Measurements from ENCODE around the gene BAHCC1. TPM values are rescaled to one million over a fixed set of nuclear protein-coding genes. Genes with fewer than 3 reads are reported as not detected.

The BAHCC1 gene
- polyA plus RNA-seq, 1 experiment: 3.1 TPM

GRCh38 chr17:81365148-81365600 lies 30.1 kb upstream of the BAHCC1 start:
- no peaks in the 10 kb centered on the region for H3K36me3 ChIP-seq (ENCODE audit: control insufficient read depth, insufficient read depth, low read length)
- H3K27me3 ChIP-seq (ENCODE audit: control insufficient read depth, insufficient read depth, low read length): peaks cover 2% of the 10 kb centered on the region
- ChIA-PET CTCF (no interaction called here), POLR2A (no interaction called here)
- DNase-seq (ENCODE audit: low read depth): no peak
- H3K4me3 ChIP-seq (ENCODE audit: low read depth, low read length): peak overlapping the region; percentile 26; the same call in 1 of the 2 replicates
- TF ChIP-seq CTCF (IDR thresholded peaks at IDR 0.05; ENCODE audit: insufficient read depth, low read depth, low read length): no peak

- CTCF ChIA-PET: no interaction called here
- Histone ChIP-seq H3K4me3 (ENCODE audit: low read depth, low read length) (no peak overlapping the region), H3K36me3 (ENCODE audit: control insufficient read depth, insufficient read depth, low read length) (no peaks in the 10 kb centered on the region), H3K27me3 (ENCODE audit: control insufficient read depth, insufficient read depth, low read length) (peaks cover 2% of the 10 kb centered on the region)
- no peak for TF ChIP-seq CTCF (IDR thresholded peaks at IDR 0.05; ENCODE audit: insufficient read depth, low read depth, low read length)
- DNase-seq (ENCODE audit: low read depth): no peak
- POLR2A ChIA-PET: no interaction called here
Measured at GRCh38 chr17:81365601-81366585, 29.4 kb upstream of the BAHCC1 start.

DNA sequence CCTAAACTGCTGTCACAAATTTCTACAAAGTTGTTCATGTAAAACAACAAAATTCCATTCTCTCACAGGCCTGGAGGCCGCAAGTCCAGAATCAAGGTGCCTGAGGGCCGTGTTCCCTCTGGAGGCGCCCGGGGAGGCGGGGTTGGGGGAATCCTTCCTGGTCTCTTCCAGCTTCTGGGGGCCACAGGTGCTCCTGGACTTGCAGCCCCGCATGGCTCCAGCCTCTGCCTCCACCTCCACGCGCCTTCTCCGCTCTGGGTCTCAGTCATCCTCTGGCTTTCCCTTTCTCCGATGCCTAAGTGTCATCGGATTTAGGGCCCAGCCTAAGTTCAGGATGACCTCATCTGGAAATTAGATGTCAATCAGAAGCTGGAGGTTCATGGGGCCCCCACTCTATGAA lies 28.6 kb upstream of the BAHCC1 start:
- CTCF ChIA-PET: no interaction called here
- Histone ChIP-seq H3K27me3 (ENCODE audit: control insufficient read depth, insufficient read depth, low read length) (peaks cover 2% of the 10 kb centered on the region), H3K4me3 (ENCODE audit: low read depth, low read length) (no peak overlapping the region), H3K36me3 (ENCODE audit: control insufficient read depth, insufficient read depth, low read length) (no peaks in the 10 kb centered on the region)
- DNase-seq (ENCODE audit: low read depth): no peak
- POLR2A ChIA-PET: no interaction called here
- TF ChIP-seq CTCF (IDR thresholded peaks at IDR 0.05; ENCODE audit: insufficient read depth, low read depth, low read length): no peak

GRCh38 chr17:81367171-81367570 lies 28.1 kb upstream of the BAHCC1 start:
- no peak for DNase-seq (ENCODE audit: low read depth)
- peaks cover 2% of the 10 kb centered on the region for H3K27me3 ChIP-seq (ENCODE audit: control insufficient read depth, insufficient read depth, low read length)
- TF ChIP-seq CTCF (IDR thresholded peaks at IDR 0.05; ENCODE audit: insufficient read depth, low read depth, low read length): no peak
- H3K36me3 ChIP-seq (ENCODE audit: control insufficient read depth, insufficient read depth, low read length): no peaks in the 10 kb centered on the region
- ChIA-PET CTCF (no interaction called here), POLR2A (no interaction called here)
- H3K4me3 ChIP-seq (ENCODE audit: low read depth, low read length): no peak overlapping the region

- Histone ChIP-seq H3K4me3 (ENCODE audit: low read depth, low read length) (no peak overlapping the region), H3K36me3 (ENCODE audit: control insufficient read depth, insufficient read depth, low read length) (no peaks in the 10 kb centered on the region), H3K27me3 (ENCODE audit: control insufficient read depth, insufficient read depth, low read length) (no peaks in the 10 kb centered on the region; the same call in 1 of the 2 replicates)
- POLR2A ChIA-PET: no interaction called here
- TF ChIP-seq CTCF (IDR thresholded peaks at IDR 0.05; ENCODE audit: insufficient read depth, low read depth, low read length): no peak
- CTCF ChIA-PET: no interaction called here
- DNase-seq (ENCODE audit: low read depth): no peak
Measured at GRCh38 chr17:81368161-81369022, 26.9 kb upstream of the BAHCC1 start.

Data from BJ (cell line).